ENCODE data around the gene FNDC11. TPM values are rescaled to one million over a fixed set of nuclear protein-coding genes. Genes with fewer than 3 reads are reported as not detected.

The FNDC11 gene
- total and polyA plus RNA-seq, 2 donors (not counting 3 experiments of a cell fraction or from before 2014, with no cell fraction given) = 0.71 to 1.9 TPM

DNA sequence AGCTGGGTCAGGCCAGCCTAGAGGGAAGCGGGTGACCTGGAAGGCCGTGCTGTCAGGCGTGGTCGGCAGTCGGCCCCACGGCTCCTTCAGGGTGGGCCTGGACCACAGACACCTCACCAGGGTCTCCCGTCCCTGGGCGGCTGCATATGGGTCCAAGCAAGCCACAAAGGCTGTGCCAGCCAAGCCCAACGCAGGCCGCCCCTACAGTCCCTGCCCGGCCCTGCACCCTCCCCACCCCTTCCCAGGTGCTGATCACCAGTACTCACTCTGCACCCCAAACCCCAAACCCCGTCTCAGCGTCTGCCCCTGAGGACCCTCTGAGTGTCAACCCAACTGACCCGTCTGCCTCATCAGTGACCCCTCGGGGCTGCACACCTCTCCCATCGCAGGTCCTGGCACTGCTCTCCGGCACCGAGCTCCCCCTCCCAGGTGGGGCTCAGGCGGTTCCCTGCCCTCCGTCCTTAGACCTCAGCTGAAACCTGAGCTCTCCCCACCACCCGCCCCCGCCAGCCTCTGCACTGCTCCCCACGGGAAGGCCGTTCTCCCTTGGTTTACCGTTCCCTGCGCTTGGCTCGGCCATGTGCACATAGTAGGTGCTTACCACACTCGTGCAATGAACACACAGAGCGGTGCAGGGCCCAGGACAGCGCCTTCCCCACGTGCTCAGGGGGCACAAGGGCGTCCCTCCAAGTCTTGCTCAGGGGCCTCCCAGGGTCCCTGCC, 34.9 kb upstream of the FNDC11 start:
- peaks cover 16% of the 10 kb centered on the region for H3K79me2 ChIP-seq (ENCODE audit: control insufficient read depth, insufficient read depth, low read length)
- TF ChIP-seq POLR2AphosphoS5 (IDR thresholded peaks at IDR 0.05; ENCODE audit: insufficient read depth, low read depth, low read length) (no peak), MYC (IDR thresholded peaks at IDR 0.05; ENCODE audit: low read depth, low read length) (no peak), JUN (IDR thresholded peaks at IDR 0.05; ENCODE audit: borderline replicate concordance, insufficient read depth, insufficient read length, low read depth) (no peak), EZH2 (IDR thresholded peaks at IDR 0.05; ENCODE audit: borderline replicate concordance, low read depth, low read length, severe bottlenecking) (no peak), GATA2 (IDR thresholded peaks at IDR 0.05; ENCODE audit: insufficient read depth, insufficient read length, low read depth, low read length) (no peak)
- TF ChIP-seq, protein P1, sequence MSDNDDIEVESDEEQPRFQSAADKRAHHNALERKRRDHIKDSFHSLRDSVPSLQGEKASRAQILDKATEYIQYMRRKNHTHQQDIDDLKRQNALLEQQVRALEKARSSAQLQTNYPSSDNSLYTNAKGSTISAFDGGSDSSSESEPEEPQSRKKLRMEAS (IDR thresholded peaks at IDR 0.05; ENCODE audit: insufficient read depth, insufficient read length) = no peak
- no peak for DNase-seq (ENCODE audit: low read depth, low spot score)
- dilution Hi-C loops (cut with MboI; ENCODE audit: extremely low pct_ligation_motif_present, low sequenced_read_pairs) (no loop called here), intact Hi-C loops (cut with micrococcal nuclease) (loop anchor here (10.0 kb wide), 1 partner anchor 84 kb away; no protein-coding TSS in a partner anchor)
- peaks cover 0 to 2% of the 10 kb centered on the region in 2 experiments for H3K36me3 ChIP-seq (ENCODE audit: control insufficient read depth in 2 of 2, extremely low read depth in 1 of 2, insufficient read depth in 2 of 2, low read length in 2 of 2)
- no peaks in the 10 kb centered on the region for H4K20me1 ChIP-seq (replicated peaks; ENCODE audit: control insufficient read depth, extremely low read depth, insufficient read depth, low read length)
- H2AFZ ChIP-seq (ENCODE audit: low read depth, low read length) = peak overlapping the region; percentile 86
- no peaks in the 10 kb centered on the region for H3K27me3 ChIP-seq (ENCODE audit: control insufficient read depth in 2 of 2, insufficient read depth in 2 of 2, low read length in 2 of 2)
- no peak overlapping the region for H3K4me2 ChIP-seq (ENCODE audit: insufficient read depth, low read length)
- no peak overlapping the region for H3K9ac ChIP-seq (replicated peaks; ENCODE audit: extremely low read depth, insufficient read depth, low read length)
- no peaks in the 10 kb centered on the region for H3K9me1 ChIP-seq (replicated peaks; ENCODE audit: control insufficient read depth, extremely low read depth, insufficient read depth, low read length)
- H3K4me3 ChIP-seq (replicated peaks in 1 of 3; ENCODE audit: insufficient read depth in 1 of 3, low read depth in 1 of 3, low read length in 3 of 3) = peak overlapping the region in 1 of 3 experiments; percentile 60
- ChIA-PET CTCF (interaction anchor here (1.9 kb wide), 1 partner anchor 23 kb away, joined by 13 read pairs; no protein-coding TSS in a partner anchor), POLR2A (no interaction called here)
- peaks cover 12% of the 10 kb centered on the region for H3K4me1 ChIP-seq (ENCODE audit: control insufficient read depth, extremely low read depth, insufficient read depth, low read length)
- H3K9me3 ChIP-seq (replicated peaks; ENCODE audit: control insufficient read depth, insufficient read depth, low read length) = no peaks in the 10 kb centered on the region
- BruUV-seq (replicated peaks) = no TSS peak
- no peak for FAIRE-seq
- H3K27ac ChIP-seq (ENCODE audit: insufficient read depth, low read depth, low read length) = no peak overlapping the region

Data from endothelial cell of umbilical vein (primary cell).